MM.1S (cell line): ENCODE data around the gene TACC2.

Experiments
- EZH2 ChIP-seq: fragments of 300-600 bp; sonication (generic); optimal IDR thresholded peaks from 2 replicates; pipeline ENCODE3; 2017; ENCODE audit warnings: low read depth, mild to moderate bottlenecking, antibody characterized with exemption, low read length, mixed read lengths
- TF ChIP-seq, protein P1 (sequence below): fragments of 300-600 bp; sonication (generic); IDR thresholded peaks from 2 replicates; pipeline ENCODE4 v1.5.1; 2016; ENCODE audit warnings: antibody characterized with exemption, low read length, mixed read lengths

DNA sequence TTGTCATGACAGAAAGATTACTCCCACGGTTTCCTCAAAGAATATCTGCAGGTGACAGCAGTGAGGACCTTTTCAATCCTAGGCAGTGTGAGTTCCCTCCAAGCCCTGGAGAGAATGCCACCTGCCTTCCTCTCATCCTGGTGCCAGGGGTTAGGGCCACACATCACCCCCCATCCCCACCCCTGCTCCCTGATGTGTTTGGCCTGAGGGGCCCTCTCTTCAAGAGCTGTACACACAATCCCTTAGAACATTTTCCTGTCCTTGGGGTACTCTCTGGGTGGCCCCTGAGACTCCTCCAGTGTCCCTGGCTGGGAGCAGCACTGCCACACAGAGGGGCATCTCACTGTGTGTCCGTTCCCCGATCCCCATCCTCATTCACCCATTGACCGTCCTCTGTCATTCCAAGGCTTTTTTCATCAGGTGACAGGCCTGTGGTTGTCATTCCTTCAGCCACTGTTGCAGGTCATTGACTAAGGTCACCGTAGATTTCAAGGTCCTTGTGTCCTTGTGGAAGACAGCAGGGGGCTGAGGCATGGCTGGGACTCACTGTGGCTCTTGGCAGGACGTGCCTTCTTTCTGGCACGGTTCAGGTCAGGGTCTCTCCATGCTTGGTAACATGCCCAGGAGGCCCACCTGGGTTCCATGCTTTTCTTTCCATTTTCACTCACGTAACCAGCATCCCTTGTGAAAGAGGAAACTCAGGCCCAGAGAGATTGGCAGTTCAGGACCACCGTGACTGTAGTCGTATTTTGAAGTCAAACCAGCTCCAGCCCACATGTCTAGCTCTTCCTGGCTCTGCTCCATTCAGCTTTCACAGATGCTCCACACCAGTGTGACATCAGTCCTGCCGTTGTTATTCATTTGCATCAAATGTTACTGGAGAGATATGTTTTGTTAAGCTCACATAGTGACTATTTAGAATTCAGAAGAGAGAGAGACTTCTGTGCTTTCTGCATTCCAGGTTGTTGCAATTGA is 255.3 kb downstream of the TACC2 start:
- TF ChIP-seq EZH2, result no peak
- TF ChIP-seq, protein P1, sequence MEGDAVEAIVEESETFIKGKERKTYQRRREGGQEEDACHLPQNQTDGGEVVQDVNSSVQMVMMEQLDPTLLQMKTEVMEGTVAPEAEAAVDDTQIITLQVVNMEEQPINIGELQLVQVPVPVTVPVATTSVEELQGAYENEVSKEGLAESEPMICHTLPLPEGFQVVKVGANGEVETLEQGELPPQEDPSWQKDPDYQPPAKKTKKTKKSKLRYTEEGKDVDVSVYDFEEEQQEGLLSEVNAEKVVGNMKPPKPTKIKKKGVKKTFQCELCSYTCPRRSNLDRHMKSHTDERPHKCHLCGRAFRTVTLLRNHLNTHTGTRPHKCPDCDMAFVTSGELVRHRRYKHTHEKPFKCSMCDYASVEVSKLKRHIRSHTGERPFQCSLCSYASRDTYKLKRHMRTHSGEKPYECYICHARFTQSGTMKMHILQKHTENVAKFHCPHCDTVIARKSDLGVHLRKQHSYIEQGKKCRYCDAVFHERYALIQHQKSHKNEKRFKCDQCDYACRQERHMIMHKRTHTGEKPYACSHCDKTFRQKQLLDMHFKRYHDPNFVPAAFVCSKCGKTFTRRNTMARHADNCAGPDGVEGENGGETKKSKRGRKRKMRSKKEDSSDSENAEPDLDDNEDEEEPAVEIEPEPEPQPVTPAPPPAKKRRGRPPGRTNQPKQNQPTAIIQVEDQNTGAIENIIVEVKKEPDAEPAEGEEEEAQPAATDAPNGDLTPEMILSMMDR, result no peak
